IPS-18a (cell line): ENCODE measurements around the gene MAFG.

Experiments
- H3K27ac ChIP-seq: one replicate; pipeline ENCODE4 v1.5.1; 2013; ENCODE audit warnings: low read length
- H3K27me3 ChIP-seq: one replicate; pipeline ENCODE4 v1.6.1; 2013; ENCODE audit warnings: mild to moderate bottlenecking, low read length; ENCODE audit not compliant: control insufficient read depth, insufficient read depth
- H3K36me3 ChIP-seq: one replicate; pipeline ENCODE4 v1.6.1; 2013; ENCODE audit warnings: low read depth, low read length; ENCODE audit not compliant: control insufficient read depth
- H3K4me1 ChIP-seq: one replicate; pipeline ENCODE4 v1.6.1; 2013; ENCODE audit warnings: low read depth, low read length; ENCODE audit not compliant: control insufficient read depth
- H3K4me3 ChIP-seq: one replicate; pipeline ENCODE4 v1.5.1; 2013; ENCODE audit warnings: low read length
- H3K9ac ChIP-seq: one replicate; pipeline ENCODE4 v1.6.1; 2013; ENCODE audit warnings: mild to moderate bottlenecking, low read length, moderate library complexity
- H3K9me3 ChIP-seq: one replicate; pipeline ENCODE4 v1.6.1; 2013; ENCODE audit warnings: low read depth, low read length; ENCODE audit not compliant: control insufficient read depth

MAFG gene

GRCh38 chr17:81907219-81908145 lies 20.1 kb downstream of the MAFG start:
- peaks cover 19% of the 10 kb centered on the region for H3K27me3 ChIP-seq
- no peaks in the 10 kb centered on the region for H3K9me3 ChIP-seq
- no peak overlapping the region for H3K4me3 ChIP-seq
- H3K36me3 ChIP-seq, result no peaks in the 10 kb centered on the region
- no peak overlapping the region for H3K27ac ChIP-seq
- H3K9ac ChIP-seq, result no peak overlapping the region
- H3K4me1 ChIP-seq, result peaks cover 9% of the 10 kb centered on the region

- Histone ChIP-seq H3K9me3 (no peaks in the 10 kb centered on the region), H3K27ac (no peak overlapping the region), H3K4me3 (no peak overlapping the region), H3K27me3 (peaks cover 26% of the 10 kb centered on the region), H3K9ac (no peak overlapping the region), H3K4me1 (peaks cover 9% of the 10 kb centered on the region), H3K36me3 (no peaks in the 10 kb centered on the region)
These were observed 20.9 kb downstream of the MAFG start for GRCh38 chr17:81906476-81907218.

- Histone ChIP-seq H3K36me3 (no peaks in the 10 kb centered on the region), H3K27ac (no peak overlapping the region), H3K4me1 (peaks cover 9% of the 10 kb centered on the region), H3K4me3 (no peak overlapping the region), H3K9me3 (no peaks in the 10 kb centered on the region), H3K9ac (no peak overlapping the region), H3K27me3 (peaks cover 32% of the 10 kb centered on the region)
These were observed 21.5 kb downstream of the MAFG start for GRCh38 chr17:81905993-81906392.

DNA sequence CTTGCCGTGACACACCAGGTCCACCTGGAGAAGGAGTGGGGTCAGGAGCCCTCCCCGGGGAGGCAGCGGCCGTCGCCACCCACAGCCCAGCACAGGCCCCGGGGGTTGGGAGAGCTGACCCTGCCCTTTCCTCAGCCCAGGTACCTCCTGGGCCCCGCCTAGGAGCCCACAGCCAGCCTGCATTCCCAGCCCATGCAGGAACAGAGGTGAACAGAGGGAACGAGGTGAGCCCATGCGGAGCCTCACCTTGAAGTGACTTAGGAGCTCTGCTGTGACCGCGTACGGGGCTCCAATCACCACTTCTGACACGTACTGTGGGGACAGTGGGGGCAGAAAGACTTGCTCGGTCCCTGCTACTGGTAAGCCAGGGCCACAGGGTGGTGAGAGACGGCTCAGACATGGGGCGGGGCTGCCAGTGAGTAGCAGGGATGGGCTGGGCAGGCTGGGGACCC lies 22.1 kb downstream of the MAFG start:
- Histone ChIP-seq H3K27ac (no peak overlapping the region), H3K9ac (no peak overlapping the region), H3K27me3 (peaks cover 34% of the 10 kb centered on the region), H3K9me3 (no peaks in the 10 kb centered on the region), H3K36me3 (no peaks in the 10 kb centered on the region), H3K4me1 (peaks cover 7% of the 10 kb centered on the region), H3K4me3 (no peak overlapping the region)

GRCh38 chr17:81904600-81905423 lies 22.7 kb downstream of the MAFG start:
- Histone ChIP-seq H3K4me1 (peaks cover under 1% of the 10 kb centered on the region), H3K9ac (no peak overlapping the region)

GRCh38 chr17:81903896-81904599 lies 23.5 kb downstream of the MAFG start:
- no peak overlapping the region for H3K9ac ChIP-seq
- H3K4me1 ChIP-seq, result no peaks in the 10 kb centered on the region
- no peak overlapping the region for H3K27ac ChIP-seq
- H3K36me3 ChIP-seq, result peaks cover 3% of the 10 kb centered on the region
- no peak overlapping the region for H3K4me3 ChIP-seq
- H3K9me3 ChIP-seq, result no peaks in the 10 kb centered on the region
- H3K27me3 ChIP-seq, result peaks cover 25% of the 10 kb centered on the region

More at GRCh38 chr17:81904600-81905423, 22.7 kb downstream of the MAFG start:
- Histone ChIP-seq H3K9me3 (no peaks in the 10 kb centered on the region), H3K27ac (no peak overlapping the region), H3K4me3 (no peak overlapping the region), H3K27me3 (peaks cover 28% of the 10 kb centered on the region), H3K36me3 (no peaks in the 10 kb centered on the region)

- no peak overlapping the region for H3K27ac ChIP-seq
- H3K4me1 ChIP-seq, result no peaks in the 10 kb centered on the region
- H3K4me3 ChIP-seq, result no peak overlapping the region
- H3K9ac ChIP-seq, result no peak overlapping the region
- no peaks in the 10 kb centered on the region for H3K9me3 ChIP-seq
- peaks cover 25% of the 10 kb centered on the region for H3K27me3 ChIP-seq
- H3K36me3 ChIP-seq, result peaks cover 9% of the 10 kb centered on the region
These were observed 24.1 kb downstream of the MAFG start for GRCh38 chr17:81903415-81903831.

DNA sequence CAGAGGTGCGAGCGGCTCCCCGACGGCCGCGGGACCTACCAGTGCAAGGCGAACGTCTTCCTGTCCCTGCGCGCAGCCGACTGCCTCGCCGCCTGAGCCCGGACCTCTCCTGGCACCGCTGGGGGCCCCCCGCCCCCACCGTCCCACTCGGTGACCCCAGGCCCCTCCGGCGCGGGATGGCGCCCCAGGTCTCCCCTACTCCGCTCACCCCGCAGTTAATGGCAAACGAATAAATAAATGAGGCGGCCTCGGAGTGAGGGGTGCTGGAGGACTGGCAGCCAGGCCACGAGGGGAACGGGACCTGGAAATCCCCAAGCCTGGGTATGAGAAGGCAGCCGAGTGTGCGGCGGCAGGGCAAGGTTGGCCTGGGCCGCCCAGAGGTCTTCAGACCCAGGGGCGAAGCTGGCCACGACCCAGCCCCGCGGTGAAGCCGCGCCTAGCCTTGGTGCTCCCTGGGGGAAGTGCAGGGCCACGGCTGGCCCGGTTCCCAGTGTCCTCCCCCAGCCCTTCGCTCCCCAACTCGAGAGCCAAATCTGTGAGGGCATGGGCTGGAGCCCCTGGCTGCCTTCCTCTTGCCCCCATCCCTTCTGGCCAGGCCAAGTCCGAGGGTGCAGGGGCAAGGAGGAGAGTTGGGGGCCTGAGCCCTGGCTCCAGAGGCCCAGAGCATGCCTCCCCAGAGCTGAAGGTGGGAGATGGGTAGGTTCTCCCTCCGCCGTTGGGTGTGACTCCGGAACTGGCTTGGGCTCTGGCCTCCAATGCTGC lies 24.7 kb downstream of the MAFG start:
- Histone ChIP-seq H3K9ac (no peak overlapping the region), H3K4me3 (peak overlapping the region; percentile 30), H3K27ac (no peak overlapping the region), H3K27me3 (peaks cover 25% of the 10 kb centered on the region), H3K36me3 (peaks cover 15% of the 10 kb centered on the region), H3K9me3 (no peaks in the 10 kb centered on the region), H3K4me1 (no peaks in the 10 kb centered on the region)

DNA sequence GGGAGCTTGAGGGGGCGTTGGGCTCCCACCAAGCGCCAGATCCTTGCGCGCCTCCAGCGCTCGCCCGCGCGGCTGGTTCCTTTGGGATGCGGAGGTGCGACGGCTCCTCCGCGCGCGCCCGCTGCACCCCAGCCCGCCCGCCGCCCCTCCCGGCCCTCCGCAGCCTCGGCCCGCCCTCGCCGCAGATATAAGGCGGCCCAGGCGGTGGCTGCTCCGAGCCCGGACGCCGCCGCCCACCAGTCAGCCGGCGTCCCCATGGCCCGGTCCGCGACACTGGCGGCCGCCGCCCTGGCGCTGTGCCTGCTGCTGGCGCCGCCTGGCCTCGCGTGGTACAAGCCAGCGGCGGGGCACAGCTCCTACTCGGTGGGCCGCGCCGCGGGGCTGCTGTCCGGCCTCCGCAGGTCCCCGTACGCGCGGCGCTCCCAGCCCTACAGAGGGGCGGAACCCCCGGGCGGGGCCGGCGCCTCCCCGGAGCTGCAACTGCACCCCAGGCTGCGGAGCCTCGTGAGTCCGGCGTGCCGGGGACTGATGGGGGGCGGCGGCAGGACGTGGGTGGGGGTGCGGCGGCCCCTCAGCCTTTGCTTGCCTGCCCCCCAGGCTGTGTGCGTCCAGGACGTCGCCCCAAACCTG lies 25.4 kb downstream of the MAFG start, which contains the start of gene NPB:
TSS of gene NPB (plus strand) at position 216 of the 630 bp plus-strand sequence. CDS start at position 256, 40 bp downstream.
- no peak within 1 kb of the TSS for H3K27ac ChIP-seq
- H3K9me3 ChIP-seq, result no peaks in the 10 kb centered on the region
- no peak within 1 kb of the TSS for H3K9ac ChIP-seq
- no peaks in the 10 kb centered on the region for H3K4me1 ChIP-seq
- peaks cover 20% of the 10 kb centered on the region for H3K36me3 ChIP-seq
- peaks cover 25% of the 10 kb centered on the region for H3K27me3 ChIP-seq
- H3K4me3 ChIP-seq, result peak within 1 kb of the TSS; percentile 30
